ENCODE results near the gene MGA. TPM values are rescaled to one million over a fixed set of nuclear protein-coding genes. Genes with fewer than 3 reads are reported as not detected.

The MGA gene
- total and polyA plus RNA-seq, 2 of the 8 experiments (the other 6 are each of a cell fraction or from before 2014, with no cell fraction given): 7.6 to 53.2 TPM

DNA sequence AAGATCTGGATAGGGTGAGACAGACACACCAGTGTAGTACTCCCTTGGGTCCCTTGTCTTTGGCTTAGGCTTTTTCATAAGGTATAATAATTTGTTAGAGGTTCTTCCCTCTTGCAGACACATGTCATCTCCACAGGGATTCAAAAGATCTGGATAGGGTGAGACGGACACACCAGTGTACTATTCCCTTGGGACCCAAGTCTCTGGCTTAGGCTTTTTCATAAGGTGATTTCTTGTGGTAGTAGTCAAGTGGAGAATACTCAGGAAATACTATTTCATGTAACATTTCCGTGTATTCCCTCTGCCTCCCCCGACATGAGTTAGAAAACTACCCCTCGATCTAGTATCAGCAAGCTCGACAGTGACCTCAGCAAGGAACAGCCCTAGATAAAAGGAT, 113.1 kb downstream of the MGA start (continued):
- TF ChIP-seq JUND (IDR thresholded peaks at IDR 0.05; ENCODE audit: low read length): no peak
- TF ChIP-seq ATF3 (IDR thresholded peaks at IDR 0.05; ENCODE audit: insufficient read depth, low read depth, low read length): no peak
- TF ChIP-seq HDAC6 (IDR thresholded peaks at IDR 0.05; ENCODE audit: low read depth, low read length): no peak

All from H1 (cell line).